Transverse colon (tissue), 4 donors: ENCODE results near the gene SLC39A9. TPM values are rescaled to one million over a fixed set of nuclear protein-coding genes. Genes with fewer than 3 reads are reported as not detected.

Source experiments
- DNase-seq: peaks from one replicate; pipeline ENCODE4 v3.0.0-alpha.2; 2019
- H3K27ac ChIP-seq, 4 donors: fragments of 200-600 bp; sonication (generic); 2 replicates each; pipeline ENCODE4 v1.5.1; 2016 to 2018; ENCODE audit warnings: inconsistent platforms in 4 of 4
- H3K27me3 ChIP-seq: fragments of 200-600 bp; sonication (generic); 2 replicates; pipeline ENCODE4 v1.5.1; 2017; ENCODE audit warnings: inconsistent platforms
- H3K36me3 ChIP-seq, 4 donors: fragments of 200-600 bp; sonication (generic); 2 replicates each; pipeline ENCODE4 v1.5.1; 2017 to 2019; ENCODE audit warnings: inconsistent platforms in 4 of 4
- H3K4me1 ChIP-seq, 4 donors: fragments of 200-600 bp; sonication (generic); 2 replicates each; pipeline ENCODE4 v1.5.1; 2017 to 2020; ENCODE audit warnings: inconsistent platforms in 4 of 4
- H3K4me3 ChIP-seq, 4 donors: fragments of 200-600 bp; sonication (generic); 1 replicate in 1 of 4; 2 replicates in 3 of 4; pipeline versions ENCODE4 v1.5.1 to v1.6.1; 2017 to 2019; ENCODE audit warnings: inconsistent platforms in 4 of 4
- H3K9me3 ChIP-seq, 2 donors: fragments of 200-600 bp; sonication (generic); 2 replicates each; pipeline ENCODE4 v1.5.1; 2017 to 2019; ENCODE audit warnings: inconsistent platforms in 2 of 2
- CTCF ChIP-seq, 5 experiments: fragments of 200-600 bp in 3 of 5; fragments of 450-650 bp in 2 of 5; sonication (generic) in 3 of 5; IDR thresholded peaks; 1 replicate in 2 of 5; 2 replicates in 3 of 5; pipeline ENCODE4 v1.5.1; 2016 to 2017; ENCODE audit warnings: antibody characterized with exemption in 5 of 5, inconsistent platforms in 3 of 5, mild to moderate bottlenecking in 2 of 5, moderate library complexity in 1 of 5
- EP300 ChIP-seq: sonication (generic); formaldehyde crosslinking; IDR thresholded peaks from one replicate; pipeline ENCODE4 v1.6.1; 2017; ENCODE audit warnings: antibody characterized with exemption, low read depth
- POLR2A ChIP-seq: fragments of 450-650 bp; IDR thresholded peaks from one replicate; pipeline ENCODE4 v1.6.1; 2016; ENCODE audit warnings: antibody characterized with exemption, mild to moderate bottlenecking, moderate library complexity
- POLR2AphosphoS5 ChIP-seq, 3 donors: sonication (generic); formaldehyde crosslinking; IDR thresholded peaks; one replicate each; pipeline ENCODE4 v1.6.1; 2016; ENCODE audit warnings: antibody characterized with exemption in 3 of 3
- WGBS, 2 donors: methylation state at CpG; one replicate each; pipeline ENCODE4 v1.1.5; 2018; ENCODE audit warnings: low coverage in 1 of 2; 5-methylcytosine and 5-hydroxymethylcytosine counted together
- in situ Hi-C, 4 donors: fragments of 200-750 bp; cut with MboI; loops; one replicate each; pipeline versions ENCODE4 v1.15.0 to v1.15.1; 2017; ENCODE audit warnings: low sequenced_read_pairs in 3 of 4, low pct_ligation_motif_present in 1 of 4, low pct_unique_long_range_greater_than_20kb in 1 of 4
- intact Hi-C: fragments of 100-400 bp; cut with DNase I; formaldehyde crosslinking; loops from one replicate; pipeline ENCODE4 v1.15.1; 2023; ENCODE audit warnings: low total_unique reads
- total RNA-seq, 4 donors: library from RNA; depleted of rRNA; stranded (reverse); fragments of >200 nt; gene quantifications; one replicate each; pipeline ENCODE4 v1.1.0, GENCODE V29; 2016

SLC39A9 gene
- total RNA-seq, 4 donors from 2014 or later, result 24.5 to 103 (median 72.2) TPM

- 81 to 82% methylated on average over 4 of the region's 4 CpGs for WGBS, 2 donors
- no peaks in the 10 kb centered on the region for H3K9me3 ChIP-seq
- no peak for DNase-seq
- no peaks in the 10 kb centered on the region for H3K4me1 ChIP-seq
- in situ Hi-C loops (no loop called here), intact Hi-C loops (no loop called here)
- H3K27me3 ChIP-seq, result peaks cover 4% of the 10 kb centered on the region
- H3K36me3 ChIP-seq, result no peaks in the 10 kb centered on the region
- no peak overlapping the region for H3K4me3 ChIP-seq
- no peak overlapping the region for H3K27ac ChIP-seq
- no peak for TF ChIP-seq POLR2AphosphoS5 (IDR thresholded peaks at IDR 0.05)
- no peak for TF ChIP-seq POLR2A
- TF ChIP-seq EP300, result no peak
- TF ChIP-seq CTCF (IDR thresholded peaks at IDR 0.05), result no peak
These were observed 34.5 kb upstream of the SLC39A9 start for GRCh38 chr14:69363964-69364363.

GRCh38 chr14:69364378-69364777, 34.1 kb upstream of the SLC39A9 start:
- H3K9me3 ChIP-seq, result no peaks in the 10 kb centered on the region
- H3K36me3 ChIP-seq, result no peaks in the 10 kb centered on the region
- in situ Hi-C loops, result no loop called here
- no peak for DNase-seq
- H3K27ac ChIP-seq, result no peak overlapping the region
- intact Hi-C loops, result no loop called here
- peaks cover 4% of the 10 kb centered on the region for H3K27me3 ChIP-seq
- TF ChIP-seq POLR2A (no peak), EP300 (no peak), POLR2AphosphoS5 (IDR thresholded peaks at IDR 0.05) (no peak), CTCF (IDR thresholded peaks at IDR 0.05) (no peak)
- H3K4me1 ChIP-seq, result no peaks in the 10 kb centered on the region
- no peak overlapping the region for H3K4me3 ChIP-seq
- WGBS, 2 donors, result 80 to 100% methylated on average over 1 to 2 of the region's 2 CpGs

- Histone ChIP-seq H3K4me3 (no peak overlapping the region), H3K9me3 (no peaks in the 10 kb centered on the region), H3K36me3 (no peaks in the 10 kb centered on the region), H3K4me1 (no peaks in the 10 kb centered on the region), H3K27ac (no peak overlapping the region), H3K27me3 (peaks cover 4% of the 10 kb centered on the region)
- DNase-seq, result no peak
- no peak for TF ChIP-seq CTCF (IDR thresholded peaks at IDR 0.05)
- TF ChIP-seq POLR2AphosphoS5 (IDR thresholded peaks at IDR 0.05), result no peak
- no peak for TF ChIP-seq EP300
- TF ChIP-seq POLR2A, result no peak
- 71 to 100% methylated on average over 1 to 3 of the region's 3 CpGs for WGBS, 2 donors
- in situ Hi-C loops, result no loop called here
- intact Hi-C loops, result no loop called here
These were observed 32.4 kb upstream of the SLC39A9 start for GRCh38 chr14:69366069-69366468.

DNA sequence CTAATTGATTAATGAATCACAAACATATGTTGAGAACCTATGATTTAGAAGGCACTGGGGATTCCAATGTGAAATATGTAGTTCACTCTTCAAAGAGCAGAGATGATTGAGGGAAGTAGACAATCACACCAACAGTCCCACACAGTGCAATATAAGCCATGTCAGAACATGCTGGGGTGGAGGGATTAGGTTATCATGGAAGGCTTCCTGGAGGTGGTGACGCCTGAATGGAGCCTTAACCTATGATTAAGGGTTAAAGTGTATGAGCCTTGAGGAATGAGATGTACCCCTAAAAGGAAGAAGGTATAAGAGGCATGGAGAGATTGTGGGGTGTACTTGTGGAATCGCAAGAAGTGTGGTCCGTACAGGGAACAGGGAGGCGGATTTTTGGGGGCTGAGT, 31.7 kb upstream of the SLC39A9 start:
- no peak for TF ChIP-seq CTCF (IDR thresholded peaks at IDR 0.05)
- no peak for TF ChIP-seq POLR2AphosphoS5 (IDR thresholded peaks at IDR 0.05)
- TF ChIP-seq EP300, result no peak
- TF ChIP-seq POLR2A, result no peak
- H3K36me3 ChIP-seq, result no peaks in the 10 kb centered on the region
- H3K27ac ChIP-seq, result no peak overlapping the region
- WGBS, 2 donors, result 92 to 95% methylated on average over 4 of the region's 4 CpGs
- in situ Hi-C loops, result no loop called here
- H3K4me1 ChIP-seq, result no peaks in the 10 kb centered on the region
- no peak overlapping the region for H3K4me3 ChIP-seq
- no peaks in the 10 kb centered on the region for H3K9me3 ChIP-seq
- no peak for DNase-seq
- intact Hi-C loops, result no loop called here
- H3K27me3 ChIP-seq, result peaks cover 4% of the 10 kb centered on the region
